ENCODE measurements around the gene ZNF24. TPM values are rescaled to one million over a fixed set of nuclear protein-coding genes. Genes with fewer than 3 reads are reported as not detected.

The ZNF24 gene
- total RNA-seq, 1 experiment from 2014 or later, result 54.7 TPM

DNA sequence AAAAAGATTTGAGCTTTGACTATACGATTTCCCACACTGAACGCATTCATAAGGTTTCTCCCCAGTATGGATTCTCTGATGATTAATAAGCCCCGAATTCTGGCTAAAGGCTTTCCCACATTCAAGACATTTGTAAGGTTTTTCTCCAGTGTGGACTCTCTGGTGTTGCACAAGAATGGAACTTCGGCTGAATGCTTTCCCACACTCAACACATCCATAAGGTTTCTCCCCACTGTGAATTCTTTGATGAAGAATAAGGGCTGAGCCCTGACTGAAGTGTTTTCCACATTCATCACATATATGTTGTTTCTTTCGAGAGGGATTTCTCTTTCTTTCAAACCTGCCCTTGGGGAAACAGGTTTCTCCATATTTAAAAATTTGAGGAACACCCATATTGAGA, 6.9 kb downstream of the ZNF24 start:
- Histone ChIP-seq H3K9me2 (ENCODE audit: insufficient read depth) (no peaks in the 10 kb centered on the region), H3K36me3 (ENCODE audit: control insufficient read depth in 1 of 2, insufficient read depth in 2 of 2, low read length in 2 of 2) (peaks cover 58 to 73% of the 10 kb centered on the region in 2 experiments), H3K79me2 (ENCODE audit: insufficient read depth, low read length) (peaks cover 71% of the 10 kb centered on the region), H3K27me3 (ENCODE audit: insufficient read depth, low read length) (no peaks in the 10 kb centered on the region), H3K27ac (ENCODE audit: low read depth, low read length) (no peak overlapping the region), H3K9ac (ENCODE audit: low read length) (no peak overlapping the region), H3K9me3 (ENCODE audit: control insufficient read depth in 1 of 2, insufficient read depth in 1 of 2, low read depth in 1 of 2, low read length in 2 of 2) (no peaks in the 10 kb centered on the region), H2AFZ (ENCODE audit: low read depth, low read length, poor library complexity, severe bottlenecking) (no peak overlapping the region), H3K4me2 (ENCODE audit: low read length) (no peak overlapping the region), H3K4me1 (ENCODE audit: control insufficient read depth in 1 of 2, insufficient read depth in 2 of 2, low read length in 2 of 2) (no peaks in the 10 kb centered on the region), H3K4me3 (replicated peaks in 1 of 2; ENCODE audit: low read depth in 1 of 2, low read length in 2 of 2) (no peak overlapping the region), H4K20me1 (ENCODE audit: insufficient read depth) (no peaks in the 10 kb centered on the region)
- intact Hi-C loops (cut with micrococcal nuclease), result no loop called here
- ATAC-seq (no peak), DNase-seq (ENCODE audit: low read depth, low spot score) (no peak)
- ChIA-PET POLR2A (no interaction called here), CTCF (no interaction called here), RAD21 (ENCODE audit: low non-redundant PET in 1 of 2, low total read pairs in 2 of 2, uncharacterized antibody in 2 of 2, unreplicated experiment in 2 of 2) (no interaction called here)
- no peak for TF ChIP-seq FOSL1 (IDR thresholded peaks at IDR 0.05; ENCODE audit: low read depth)
- TF ChIP-seq ZNF274 (IDR thresholded peaks at IDR 0.05; ENCODE audit: low read depth, low read length), result no peak
- TF ChIP-seq POLR2AphosphoS5 (IDR thresholded peaks at IDR 0.05; ENCODE audit: low read depth, low read length), result no peak
- TF ChIP-seq ZBTB33 (IDR thresholded peaks at IDR 0.05; ENCODE audit: extremely low read depth, insufficient replicate concordance, low read length), result no peak
- no TSS peak for BruUV-seq (replicated peaks)

DNA sequence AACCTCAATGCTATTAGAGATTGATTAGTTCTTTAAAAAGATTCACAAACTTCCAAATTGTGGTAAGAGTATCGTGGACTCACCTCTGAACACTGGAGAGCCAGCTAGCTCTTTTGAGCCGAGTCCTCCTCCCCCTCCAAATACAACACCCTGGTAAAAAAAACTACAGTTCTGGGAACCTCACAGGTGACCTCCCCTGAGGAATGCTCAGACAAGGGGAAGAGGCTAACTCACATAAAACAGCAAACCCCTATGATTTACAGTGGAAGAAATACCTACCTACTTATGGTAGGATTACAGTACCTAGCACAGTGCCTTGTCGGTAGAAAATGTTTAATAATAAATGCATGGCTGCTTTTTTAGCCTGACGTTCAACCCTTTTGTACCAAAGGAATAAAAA, 8.4 kb downstream of the ZNF24 start:
- intact Hi-C loops (cut with micrococcal nuclease), result no loop called here
- DNase-seq (ENCODE audit: low read depth, low spot score) (no peak), ATAC-seq (no peak)
- no peaks in the 10 kb centered on the region for H3K9me2 ChIP-seq (ENCODE audit: insufficient read depth)
- ChIA-PET CTCF (no interaction called here), POLR2A (no interaction called here), RAD21 (ENCODE audit: low non-redundant PET in 1 of 2, low total read pairs in 2 of 2, uncharacterized antibody in 2 of 2, unreplicated experiment in 2 of 2) (no interaction called here)
- H2AFZ ChIP-seq (ENCODE audit: low read depth, low read length, poor library complexity, severe bottlenecking), result no peak overlapping the region
- TF ChIP-seq POLR2AphosphoS5 (IDR thresholded peaks at IDR 0.05; ENCODE audit: low read depth, low read length), result no peak
- TF ChIP-seq ZNF274 (IDR thresholded peaks at IDR 0.05; ENCODE audit: low read depth, low read length), result no peak
- TF ChIP-seq, protein P1, sequence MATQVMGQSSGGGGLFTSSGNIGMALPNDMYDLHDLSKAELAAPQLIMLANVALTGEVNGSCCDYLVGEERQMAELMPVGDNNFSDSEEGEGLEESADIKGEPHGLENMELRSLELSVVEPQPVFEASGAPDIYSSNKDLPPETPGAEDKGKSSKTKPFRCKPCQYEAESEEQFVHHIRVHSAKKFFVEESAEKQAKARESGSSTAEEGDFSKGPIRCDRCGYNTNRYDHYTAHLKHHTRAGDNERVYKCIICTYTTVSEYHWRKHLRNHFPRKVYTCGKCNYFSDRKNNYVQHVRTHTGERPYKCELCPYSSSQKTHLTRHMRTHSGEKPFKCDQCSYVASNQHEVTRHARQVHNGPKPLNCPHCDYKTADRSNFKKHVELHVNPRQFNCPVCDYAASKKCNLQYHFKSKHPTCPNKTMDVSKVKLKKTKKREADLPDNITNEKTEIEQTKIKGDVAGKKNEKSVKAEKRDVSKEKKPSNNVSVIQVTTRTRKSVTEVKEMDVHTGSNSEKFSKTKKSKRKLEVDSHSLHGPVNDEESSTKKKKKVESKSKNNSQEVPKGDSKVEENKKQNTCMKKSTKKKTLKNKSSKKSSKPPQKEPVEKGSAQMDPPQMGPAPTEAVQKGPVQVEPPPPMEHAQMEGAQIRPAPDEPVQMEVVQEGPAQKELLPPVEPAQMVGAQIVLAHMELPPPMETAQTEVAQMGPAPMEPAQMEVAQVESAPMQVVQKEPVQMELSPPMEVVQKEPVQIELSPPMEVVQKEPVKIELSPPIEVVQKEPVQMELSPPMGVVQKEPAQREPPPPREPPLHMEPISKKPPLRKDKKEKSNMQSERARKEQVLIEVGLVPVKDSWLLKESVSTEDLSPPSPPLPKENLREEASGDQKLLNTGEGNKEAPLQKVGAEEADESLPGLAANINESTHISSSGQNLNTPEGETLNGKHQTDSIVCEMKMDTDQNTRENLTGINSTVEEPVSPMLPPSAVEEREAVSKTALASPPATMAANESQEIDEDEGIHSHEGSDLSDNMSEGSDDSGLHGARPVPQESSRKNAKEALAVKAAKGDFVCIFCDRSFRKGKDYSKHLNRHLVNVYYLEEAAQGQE (IDR thresholded peaks at IDR 0.05; ENCODE audit: low read depth), result no peak
- TF ChIP-seq CEBPB (IDR thresholded peaks at IDR 0.05; ENCODE audit: low read depth), result no peak
- TF ChIP-seq POLR2A (IDR thresholded peaks at IDR 0.05; ENCODE audit: borderline replicate concordance, extremely low read depth, insufficient read depth, insufficient read length), result no peak
- no peak for TF ChIP-seq ZFX (IDR thresholded peaks at IDR 0.05)
- TF ChIP-seq SIN3A (IDR thresholded peaks at IDR 0.05; ENCODE audit: low read depth), result no peak
- no peak for TF ChIP-seq ZBTB33 (IDR thresholded peaks at IDR 0.05; ENCODE audit: extremely low read depth, insufficient replicate concordance, low read length)
- no peak for TF ChIP-seq RAD21 (IDR thresholded peaks at IDR 0.05; ENCODE audit: low read depth)
- TF ChIP-seq EZH2 (IDR thresholded peaks at IDR 0.05), result no peak
- no peak for TF ChIP-seq ELF1 (IDR thresholded peaks at IDR 0.05; ENCODE audit: borderline replicate concordance, low read depth)
- TF ChIP-seq, protein P2, sequence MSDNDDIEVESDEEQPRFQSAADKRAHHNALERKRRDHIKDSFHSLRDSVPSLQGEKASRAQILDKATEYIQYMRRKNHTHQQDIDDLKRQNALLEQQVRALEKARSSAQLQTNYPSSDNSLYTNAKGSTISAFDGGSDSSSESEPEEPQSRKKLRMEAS (IDR thresholded peaks at IDR 0.05), result no peak
- no peak for TF ChIP-seq EGR1 (IDR thresholded peaks at IDR 0.05; ENCODE audit: low read depth)
- peaks cover 58 to 78% of the 10 kb centered on the region in 2 experiments for H3K36me3 ChIP-seq (ENCODE audit: control insufficient read depth in 1 of 2, insufficient read depth in 2 of 2, low read length in 2 of 2)
- H3K9me3 ChIP-seq (ENCODE audit: control insufficient read depth in 1 of 2, insufficient read depth in 1 of 2, low read depth in 1 of 2, low read length in 2 of 2), result no peaks in the 10 kb centered on the region
- BruUV-seq (replicated peaks), result no TSS peak
- no peak overlapping the region for H3K4me2 ChIP-seq (ENCODE audit: low read length)
- no peaks in the 10 kb centered on the region for H4K20me1 ChIP-seq (ENCODE audit: insufficient read depth)
- no peaks in the 10 kb centered on the region for H3K4me1 ChIP-seq (ENCODE audit: control insufficient read depth in 1 of 2, insufficient read depth in 2 of 2, low read length in 2 of 2)
- H3K79me2 ChIP-seq (ENCODE audit: insufficient read depth, low read length), result peaks cover 57% of the 10 kb centered on the region
- H3K27me3 ChIP-seq (ENCODE audit: insufficient read depth, low read length), result no peaks in the 10 kb centered on the region
- H3K27ac ChIP-seq (ENCODE audit: low read depth, low read length), result no peak overlapping the region
- H3K9ac ChIP-seq (ENCODE audit: low read length), result no peak overlapping the region
- no peak overlapping the region for H3K4me3 ChIP-seq (replicated peaks in 1 of 2; ENCODE audit: low read depth in 1 of 2, low read length in 2 of 2)

Data from HCT116 (cell line).